ACC112 (cell line): ENCODE results near the gene CEND1.
"Not testable (repeated sequence)": the region's sequence is repeated elsewhere in the genome, so short reads cannot be mapped to it uniquely, and the experiment has no call there.

Experiments
- H2AFZ ChIP-seq: fragments of 200-600 bp; sonication (generic); one replicate; pipeline ENCODE4 v1.6.0; 2017; ENCODE audit warnings: antibody characterized with exemption, low read length; ENCODE audit not compliant: unreplicated experiment
- H3K27ac ChIP-seq: fragments of 200-600 bp; sonication (generic); 2 replicates; pipeline ENCODE4 v1.5.1; 2014; ENCODE audit warnings: low read depth, mild to moderate bottlenecking, antibody characterized with exemption, low read length, moderate library complexity
- H3K27me3 ChIP-seq: fragments of 200-600 bp; sonication (generic); 2 replicates; pipeline ENCODE4 v1.6.1; 2014; ENCODE audit warnings: mild to moderate bottlenecking, antibody characterized with exemption, low read length, moderate library complexity, mixed read lengths; ENCODE audit not compliant: insufficient read depth
- H3K36me3 ChIP-seq: fragments of 200-600 bp; sonication (generic); 2 replicates; pipeline ENCODE4 v1.6.1; 2016; ENCODE audit warnings: mild to moderate bottlenecking, antibody characterized with exemption, low read length, moderate library complexity, mixed read lengths; ENCODE audit not compliant: insufficient read depth
- H3K4me1 ChIP-seq: fragments of 200-600 bp; sonication (generic); one replicate; pipeline ENCODE4 v1.6.1; 2016; ENCODE audit warnings: low read length, mixed read lengths; ENCODE audit not compliant: insufficient read depth, unreplicated experiment, control insufficient read depth
- H3K4me3 ChIP-seq: fragments of 200-600 bp; sonication (generic); 2 replicates; pipeline ENCODE4 v1.5.1; 2014; ENCODE audit warnings: mild to moderate bottlenecking, low read depth, low read length
- H3K79me2 ChIP-seq: fragments of 200-600 bp; sonication (generic); one replicate; pipeline ENCODE4 v1.6.0; 2016; ENCODE audit warnings: low read length; ENCODE audit not compliant: control insufficient read depth, unreplicated experiment, insufficient read depth

The CEND1 gene

DNA sequence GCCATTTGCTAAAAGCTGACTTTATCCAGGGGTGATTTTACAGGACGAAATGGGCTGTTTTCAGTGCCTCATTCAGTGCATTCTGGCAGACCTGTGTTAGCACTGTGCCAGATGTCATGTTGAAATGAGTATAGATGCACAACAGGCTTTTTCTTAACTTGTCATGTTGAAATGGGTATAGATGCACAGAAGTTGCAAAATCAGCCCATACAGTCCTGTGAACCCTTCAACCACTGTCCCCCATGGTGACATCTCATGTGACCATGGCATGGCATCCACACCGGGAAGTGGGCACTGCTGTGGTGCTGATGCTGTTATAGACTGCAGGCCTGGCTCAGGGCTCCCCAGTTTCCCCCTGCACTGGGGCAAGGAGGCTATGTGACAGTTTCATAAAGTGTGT, 40.2 kb downstream of the CEND1 start:
- peaks cover 68% of the 10 kb centered on the region for H3K79me2 ChIP-seq
- no peaks in the 10 kb centered on the region for H3K36me3 ChIP-seq
- H3K4me3 ChIP-seq, result peak overlapping the region; percentile 96; the same call in 1 of the 2 replicates
- peaks cover 14% of the 10 kb centered on the region for H3K4me1 ChIP-seq
- no peak overlapping the region for H2AFZ ChIP-seq
- H3K27ac ChIP-seq, result no peak overlapping the region
- no peaks in the 10 kb centered on the region for H3K27me3 ChIP-seq

DNA sequence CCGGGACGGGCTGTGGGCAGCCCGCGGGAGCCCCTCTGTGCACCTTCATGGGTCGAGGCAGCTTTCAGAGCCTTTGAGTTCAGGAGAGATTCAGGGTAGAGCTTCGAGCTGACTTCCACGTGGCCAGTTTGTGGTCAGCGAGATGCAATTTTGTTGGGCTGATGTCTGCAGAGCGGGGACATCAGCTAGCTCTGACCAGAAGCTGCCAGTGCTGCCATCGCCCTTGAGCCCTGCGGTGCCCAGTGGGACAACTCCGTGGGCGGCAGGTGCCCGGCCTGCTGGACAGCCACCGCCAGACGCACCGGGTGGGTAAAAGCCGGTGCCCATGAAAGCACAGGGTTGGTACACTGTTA, 41.9 kb downstream of the CEND1 start:
- Histone ChIP-seq H3K36me3 (no peaks in the 10 kb centered on the region), H2AFZ (no peak overlapping the region)

DNA sequence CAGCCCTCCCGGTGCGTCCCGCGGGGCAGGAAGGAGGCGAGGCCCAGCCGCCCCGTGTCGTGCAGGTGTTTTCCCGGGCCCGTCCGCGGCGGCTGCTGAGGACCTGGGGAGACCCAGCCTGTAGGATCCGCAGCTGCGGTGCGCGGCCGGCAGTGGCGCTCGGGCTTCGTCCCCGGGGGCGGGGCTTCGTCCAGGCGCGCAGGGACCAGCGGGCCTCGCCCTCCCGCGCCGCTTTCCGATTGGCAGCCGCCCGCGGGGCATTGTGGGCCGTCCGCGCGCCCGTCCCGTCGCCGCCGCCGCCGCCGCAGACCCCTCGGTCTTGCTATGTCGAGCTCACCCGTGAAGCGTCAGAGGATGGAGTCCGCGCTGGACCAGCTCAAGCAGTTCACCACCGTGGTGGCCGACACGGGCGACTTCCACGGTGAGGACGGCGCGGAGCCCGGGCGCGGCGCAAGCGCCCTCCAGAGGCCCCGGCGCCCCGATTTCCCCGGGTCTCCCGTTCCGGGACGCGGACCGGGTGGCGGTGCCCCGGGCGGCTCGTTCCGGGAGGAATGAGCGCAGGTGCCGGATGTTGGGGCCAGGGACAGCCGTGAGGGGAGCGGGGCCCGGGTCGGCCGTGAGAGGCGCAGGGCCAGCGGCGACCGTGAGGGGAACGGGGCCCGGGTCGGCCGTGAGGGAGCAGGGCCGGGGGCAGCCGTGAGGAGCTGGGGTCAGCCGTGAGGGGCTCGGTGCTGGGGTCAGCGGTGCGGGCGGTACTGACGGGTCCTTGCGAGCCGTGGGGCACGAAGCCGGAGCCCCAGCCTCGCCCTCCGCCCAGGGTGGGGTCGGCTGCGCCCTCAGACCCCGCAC, 42.5 kb downstream of the CEND1 start, which contains the start of gene TALDO1:
TSS of gene TALDO1 (plus strand) at position 307 of the 849 bp plus-strand sequence. CDS start at position 325, 18 bp downstream.
- Histone ChIP-seq H3K4me3 (peak within 1 kb of the TSS; percentile 96), H3K36me3 (no peaks in the 10 kb centered on the region), H2AFZ (peak within 1 kb of the TSS; percentile 98), H3K27me3 (no peaks in the 10 kb centered on the region), H3K79me2 (peaks cover 54% of the 10 kb centered on the region), H3K4me1 (peaks cover 14% of the 10 kb centered on the region), H3K27ac (peak within 1 kb of the TSS; percentile 78)

More for the DNA sequence above, 41.9 kb downstream of the CEND1 start:
- Histone ChIP-seq H3K27me3 (no peaks in the 10 kb centered on the region), H3K79me2 (peaks cover 59% of the 10 kb centered on the region), H3K4me3 (peak overlapping the region; percentile 96), H3K4me1 (peaks cover 14% of the 10 kb centered on the region), H3K27ac (peak overlapping the region; percentile 78)

DNA sequence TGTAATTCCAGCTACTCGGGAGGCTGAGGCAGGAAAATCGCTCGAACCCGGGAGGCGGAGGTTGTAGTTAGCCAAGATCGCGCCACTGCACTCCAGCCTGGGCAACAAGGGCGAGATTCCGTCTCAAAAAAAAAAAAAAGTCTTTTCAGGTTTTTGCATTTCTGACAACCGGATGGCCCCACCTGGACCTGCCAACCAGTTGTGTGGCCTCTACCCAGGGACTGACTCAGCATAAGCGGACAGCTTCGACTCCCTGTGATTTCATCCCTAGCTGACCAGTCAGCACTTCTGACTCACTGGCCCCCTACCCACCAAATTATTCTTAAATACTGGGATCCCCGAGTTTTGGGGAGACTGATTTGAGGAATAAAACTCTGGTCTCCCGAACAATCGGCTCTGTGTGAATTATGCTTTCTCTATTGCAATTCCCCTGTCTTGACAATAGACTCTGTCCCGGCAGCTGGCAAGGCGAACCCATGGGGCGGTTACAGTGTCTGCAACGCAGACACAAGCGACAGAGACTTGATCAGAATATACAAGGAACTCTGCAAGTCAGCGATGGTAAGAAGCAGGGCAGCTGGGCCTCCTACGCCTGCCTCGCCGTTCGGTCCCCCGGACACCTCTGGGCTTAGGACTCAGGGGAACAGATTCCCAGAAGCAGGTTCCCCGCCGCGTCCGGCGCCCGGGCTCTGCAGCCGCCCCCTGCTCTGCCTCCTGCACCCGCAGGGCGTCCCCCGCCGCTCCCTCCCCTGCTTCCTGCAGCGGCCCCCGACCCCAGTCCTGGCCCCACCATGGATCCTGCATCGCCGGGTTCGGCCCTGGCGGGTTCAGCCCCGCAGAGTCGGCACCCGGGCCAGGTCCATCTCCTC, 43.4 kb downstream of the CEND1 start:
- Histone ChIP-seq H3K36me3 (no peaks in the 10 kb centered on the region), H3K79me2 (peaks cover 47% of the 10 kb centered on the region), H3K27me3 (no peaks in the 10 kb centered on the region), H3K27ac (no peak overlapping the region), H2AFZ (peak overlapping the region; percentile 98), H3K4me1 (peaks cover 14% of the 10 kb centered on the region), H3K4me3 (peak overlapping the region; percentile 96)

DNA sequence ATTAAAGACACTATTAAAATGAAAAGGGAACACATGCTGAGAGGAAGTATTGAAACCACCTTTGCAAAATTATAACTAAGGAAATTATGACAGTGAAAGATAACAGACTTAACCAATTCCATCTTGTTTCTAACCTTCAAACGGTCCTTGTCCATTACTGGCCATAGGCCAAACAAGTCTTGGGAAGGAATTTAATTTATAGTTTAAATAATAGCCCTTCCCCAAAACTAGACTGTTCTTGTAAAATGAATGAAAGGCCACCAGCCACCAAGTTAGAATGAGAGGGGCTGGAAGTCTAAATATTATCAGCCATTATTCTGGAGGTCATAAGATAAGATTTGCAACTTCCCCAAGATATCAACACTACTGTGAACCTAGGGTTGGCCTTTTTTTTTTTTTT, 44.5 kb downstream of the CEND1 start:
- Histone ChIP-seq H3K4me1 (peaks cover 14% of the 10 kb centered on the region), H3K27ac (no peak overlapping the region), H3K79me2 (peaks cover 36% of the 10 kb centered on the region), H3K4me3 (no peak overlapping the region), H3K36me3 (no peaks in the 10 kb centered on the region), H2AFZ (no peak overlapping the region), H3K27me3 (no peaks in the 10 kb centered on the region)

DNA sequence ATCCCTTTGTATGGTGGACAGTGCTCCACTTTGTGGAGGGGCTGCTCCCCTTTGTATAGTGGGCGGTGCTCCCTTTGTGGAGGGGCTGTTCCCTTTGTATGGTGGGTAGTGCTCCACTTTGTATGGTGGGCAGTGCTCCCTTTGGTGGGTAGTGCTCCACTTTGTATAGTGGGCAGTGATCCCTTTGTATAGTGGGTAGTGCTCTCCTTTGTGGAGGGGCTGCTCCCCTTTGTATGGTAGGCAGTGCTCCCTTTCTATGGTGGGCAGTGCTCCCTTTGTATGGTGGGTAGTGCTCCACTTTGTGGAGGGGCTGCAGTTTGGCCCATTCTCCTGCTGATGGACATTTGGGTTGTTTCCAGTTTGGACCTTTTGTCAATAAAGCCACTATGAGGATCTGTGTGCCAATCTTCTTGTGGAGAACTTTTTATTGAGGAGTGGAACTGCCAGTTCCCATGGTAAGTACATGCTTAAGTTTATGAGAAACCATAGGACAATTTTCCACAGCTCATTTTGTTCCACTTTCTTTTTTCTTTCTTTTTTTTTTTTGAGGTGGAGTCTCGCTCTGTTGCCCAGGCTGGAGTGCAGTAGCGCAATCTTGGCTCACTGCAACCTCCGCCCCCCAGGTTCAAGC, 47.2 kb downstream of the CEND1 start:
- H3K4me1 ChIP-seq, result no peaks in the 10 kb centered on the region
- no peaks in the 10 kb centered on the region for H3K27me3 ChIP-seq
- no peaks in the 10 kb centered on the region for H3K36me3 ChIP-seq
- H2AFZ ChIP-seq, result no peak overlapping the region
- H3K27ac ChIP-seq, result no peak overlapping the region
- H3K79me2 ChIP-seq, result peaks cover 8% of the 10 kb centered on the region
- no peak overlapping the region for H3K4me3 ChIP-seq

DNA sequence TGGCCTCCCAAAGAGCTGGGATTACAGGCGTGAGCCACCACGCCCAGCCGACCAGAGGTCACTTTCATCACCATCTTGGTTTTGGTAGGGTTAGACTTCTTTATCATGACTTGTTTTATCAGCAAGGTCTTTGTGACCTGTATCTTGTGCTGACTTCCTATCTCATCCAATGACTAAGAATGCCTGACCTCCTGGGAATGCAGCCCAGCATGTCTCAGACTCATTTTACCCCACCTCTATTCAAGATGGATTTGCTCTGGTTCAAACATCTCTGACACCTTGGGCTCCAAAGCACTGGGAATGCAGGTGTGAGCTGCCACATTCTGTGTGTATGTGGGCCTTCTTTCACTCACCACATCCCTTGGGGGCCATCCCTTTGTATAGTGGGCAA, 47.7 kb downstream of the CEND1 start:
- no peak overlapping the region for H2AFZ ChIP-seq
- no peak overlapping the region for H3K27ac ChIP-seq

DNA sequence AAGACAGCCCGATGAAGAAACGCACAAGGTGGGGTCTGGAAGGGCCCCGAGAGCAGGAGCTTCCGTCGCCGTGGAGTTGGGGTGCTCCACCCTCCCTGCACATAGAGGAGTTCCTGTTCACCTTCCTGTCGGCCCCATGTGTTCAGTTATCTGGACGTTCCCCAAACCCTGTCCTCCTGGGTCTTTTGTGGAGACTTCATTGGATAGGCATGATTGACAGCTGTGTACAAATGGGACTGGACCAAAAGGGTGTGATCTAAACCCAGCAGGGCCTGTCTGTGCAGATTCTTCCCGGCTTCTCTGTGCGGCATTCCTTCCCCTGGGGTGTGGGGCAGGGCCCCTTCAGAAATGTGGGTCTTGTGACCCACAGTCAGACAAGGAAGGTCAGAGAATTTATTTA, 52.0 kb downstream of the CEND1 start:
- H3K27ac ChIP-seq, H3K4me3 ChIP-seq, H2AFZ ChIP-seq, H3K27me3 ChIP-seq, H3K4me1 ChIP-seq, H3K36me3 ChIP-seq, H3K79me2 ChIP-seq: not testable (repeated sequence)

More for the DNA sequence above, 47.7 kb downstream of the CEND1 start:
- H3K4me1 ChIP-seq, result no peaks in the 10 kb centered on the region
- no peaks in the 10 kb centered on the region for H3K36me3 ChIP-seq
- no peaks in the 10 kb centered on the region for H3K27me3 ChIP-seq
- peaks cover 4% of the 10 kb centered on the region for H3K79me2 ChIP-seq
- H3K4me3 ChIP-seq, result no peak overlapping the region

DNA sequence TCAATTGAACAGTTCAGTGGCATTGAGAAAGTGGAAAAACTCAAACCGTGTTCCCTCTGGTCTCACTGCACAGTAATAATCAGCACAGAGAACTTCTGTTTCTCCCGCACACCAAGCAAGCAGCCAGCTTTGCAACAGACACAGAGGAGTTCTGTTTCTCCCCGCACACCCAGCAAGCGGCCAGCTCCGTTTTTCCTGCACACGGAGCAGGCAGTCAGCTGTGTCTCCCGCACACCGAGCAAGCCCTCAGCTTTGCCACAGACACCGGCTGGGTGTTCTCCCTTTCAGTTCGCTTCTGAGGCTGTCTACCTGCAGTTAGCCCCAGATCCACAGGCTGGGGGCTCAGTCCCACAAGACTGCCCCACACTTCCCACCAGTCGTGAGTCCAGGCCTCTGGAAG, 52.5 kb downstream of the CEND1 start:
- H3K27ac ChIP-seq, result no peak overlapping the region
- H3K27me3 ChIP-seq, result no peaks in the 10 kb centered on the region
- no peak overlapping the region for H2AFZ ChIP-seq
- H3K79me2 ChIP-seq, result no peaks in the 10 kb centered on the region
- no peak overlapping the region for H3K4me3 ChIP-seq
- H3K4me1 ChIP-seq, result no peaks in the 10 kb centered on the region
- H3K36me3 ChIP-seq, result no peaks in the 10 kb centered on the region
